GM18505 (cell line): ENCODE measurements around the gene SCN4B.

Experiments
- ATAC-seq: cut with Tn5 transposase; IDR thresholded peaks from one replicate; pipeline ENCODE4 v1.9.1; 2021; ENCODE audit not compliant: unreplicated experiment
- POLR2A ChIP-seq: IDR thresholded peaks from 4 replicates; pipeline ENCODE4 v1.6.1; 2011; ENCODE audit warnings: borderline replicate concordance; ENCODE audit not compliant: insufficient read depth, insufficient read length; ENCODE audit errors: extremely low read depth

Gene SCN4B

GRCh38 chr11:118169300-118170140, 16.9 kb upstream of the SCN4B start:
- ATAC-seq = no peak
- TF ChIP-seq POLR2A = no peak

- no peak for ATAC-seq
- no peak for TF ChIP-seq POLR2A
Observed at GRCh38 chr11:118168751-118169150, 16.1 kb upstream of the SCN4B start.

GRCh38 chr11:118168316-118168715, 15.7 kb upstream of the SCN4B start:
- no peak for ATAC-seq
- no peak for TF ChIP-seq POLR2A

GRCh38 chr11:118167906-118168305, 15.3 kb upstream of the SCN4B start:
- ATAC-seq = no peak
- TF ChIP-seq POLR2A = no peak

- no peak for ATAC-seq
- TF ChIP-seq POLR2A = no peak
Observed at GRCh38 chr11:118167253-118167652, 14.6 kb upstream of the SCN4B start.

- no peak for ATAC-seq
Observed at GRCh38 chr11:118166641-118167040, 14.0 kb upstream of the SCN4B start.

GRCh38 chr11:118164885-118165284, 12.3 kb upstream of the SCN4B start:
- no peak for ATAC-seq
- no peak for TF ChIP-seq POLR2A

More at GRCh38 chr11:118166641-118167040, 14.0 kb upstream of the SCN4B start:
- TF ChIP-seq POLR2A = no peak

- no peak for TF ChIP-seq POLR2A
- ATAC-seq = no peak
Observed at GRCh38 chr11:118163494-118163893, 10.9 kb upstream of the SCN4B start.

GRCh38 chr11:118162846-118163245, 10.2 kb upstream of the SCN4B start:
- no peak for TF ChIP-seq POLR2A
- ATAC-seq = no peak

- TF ChIP-seq POLR2A = no peak
Observed at GRCh38 chr11:118161786-118162185, 9.2 kb upstream of the SCN4B start.

GRCh38 chr11:118157186-118157895, 4.7 kb upstream of the SCN4B start:
- ATAC-seq = no peak
- TF ChIP-seq POLR2A = no peak

More at GRCh38 chr11:118161786-118162185, 9.2 kb upstream of the SCN4B start:
- ATAC-seq = no peak

- no peak for ATAC-seq
- TF ChIP-seq POLR2A = no peak
Observed at GRCh38 chr11:118156531-118157185, 4.0 kb upstream of the SCN4B start.

- no peak for ATAC-seq
- no peak for TF ChIP-seq POLR2A
Observed at GRCh38 chr11:118155776-118156530, 3.3 kb upstream of the SCN4B start.
